A549 (cell line): ENCODE data around the gene SLC6A7. TPM values are rescaled to one million over a fixed set of nuclear protein-coding genes. Genes with fewer than 3 reads are reported as not detected.
A peak's percentile ranks its signal among the peaks of the same experiment; 100 is the strongest.

Source experiments
- ATAC-seq, 2 experiments: fragments of 200-7000 bp in 1 of 2; fragments of >200 bp in 1 of 2; cut with Nextera tagmentation in 1 of 2; cut with Tn5 transposase in 1 of 2; 3 replicates each; pipeline versions ENCODE4 v1.8.0 to v1.9.1; 2018 to 2020; ENCODE audit warnings: mild to moderate bottlenecking in 1 of 2, moderate library complexity in 1 of 2
- CTCF ChIA-PET: fragments of 300-600 bp; sonication (Branson Sonifier 250); formaldehyde crosslinking; extraction: SDS; loops from one replicate; lab custom pipeline; 2021; ENCODE audit warnings: antibody characterized with exemption, inconsistent platforms; lab: Yijun Ruan, JAX
- POLR2A ChIA-PET: fragments of 350-600 bp; formaldehyde crosslinking; extraction: SDS; loops from one replicate; lab custom pipeline; 2021; ENCODE audit warnings: antibody characterized with exemption, inconsistent platforms; lab: Yijun Ruan, JAX
- DNase-seq, 2 experiments: peaks; one replicate each; pipeline versions ENCODE4 v3.0.0 to v3.0.0-alpha.2; 2011 to 2016; ENCODE audit warnings: low read depth in 1 of 2, low spot score in 1 of 2
- FAIRE-seq: peaks from 2 replicates; lab custom pipeline; 2011; peaks lifted over from hg19 to GRCh38; lab: Jason Lieb, UNC
- H3K27ac ChIP-seq, 2 experiments: fragments of >200 bp; sonication (Bioruptor Twin); formaldehyde crosslinking; 3 replicates each; pipeline ENCODE4 v1.5.1; 2016 to 2017
- H3K4me1 ChIP-seq: fragments of >200 bp; sonication (Bioruptor Twin); formaldehyde crosslinking; 3 replicates; pipeline ENCODE4 v1.6.1; 2016
- H3K4me2 ChIP-seq: fragments of >200 bp; sonication (Bioruptor Twin); formaldehyde crosslinking; 3 replicates; pipeline ENCODE4 v1.6.1; 2016
- H3K4me3 ChIP-seq: fragments of >200 bp; sonication (Bioruptor Twin); formaldehyde crosslinking; 3 replicates; pipeline ENCODE4 v1.5.1; 2016
- H3K9me3 ChIP-seq: fragments of >200 bp; sonication (Bioruptor Twin); formaldehyde crosslinking; 3 replicates; pipeline ENCODE4 v1.6.1; 2016
- ATOH8 ChIP-seq: fragments of 250-450 bp; sonication (Bioruptor Pico); IDR thresholded peaks from 2 replicates; pipeline ENCODE4 v1.5.0; 2020; ENCODE audit warnings: low read depth, mild to moderate bottlenecking, moderate library complexity
- BCL3 ChIP-seq: fragments of >200 bp; sonication (Bioruptor Twin); formaldehyde crosslinking; IDR thresholded peaks from 3 replicates; pipeline ENCODE4 v1.6.1; 2016
- CBX8 ChIP-seq: fragments of 200-600 bp; sonication (generic); IDR thresholded peaks from 2 replicates; pipeline ENCODE4 v1.6.1; 2016
- CEBPB ChIP-seq, 2 experiments: fragments of >200 bp in 1 of 2; sonication (Bioruptor Twin) in 1 of 2; formaldehyde crosslinking in 1 of 2; IDR thresholded peaks; 2 replicates each; pipeline ENCODE4 v1.6.1; 2012 to 2016
- E2F6 ChIP-seq: IDR thresholded peaks from 2 replicates; pipeline ENCODE4 v1.6.1; 2012; ENCODE audit warnings: low read depth, borderline replicate concordance
- EHF ChIP-seq: fragments of 250-450 bp; sonication (Bioruptor Pico); IDR thresholded peaks from 2 replicates; pipeline ENCODE4 v1.5.0; 2020; ENCODE audit warnings: mild to moderate bottlenecking
- GATA3 ChIP-seq: IDR thresholded peaks from 2 replicates; pipeline ENCODE4 v1.6.1; 2012; ENCODE audit warnings: borderline replicate concordance
- HDAC2 ChIP-seq: fragments of 200-600 bp; sonication (generic); IDR thresholded peaks from 2 replicates; pipeline ENCODE4 v1.6.1; 2016
- HMGXB4 ChIP-seq: fragments of 250-450 bp; sonication (Bioruptor Pico); IDR thresholded peaks from 2 replicates; pipeline ENCODE4 v1.5.0; 2021; ENCODE audit warnings: mild to moderate bottlenecking, moderate library complexity, borderline replicate concordance
- HOXA7 ChIP-seq: fragments of 250-450 bp; sonication (Bioruptor Pico); IDR thresholded peaks from 2 replicates; pipeline ENCODE4 v1.5.0; 2020; ENCODE audit warnings: mild to moderate bottlenecking, moderate library complexity
- KDM1A ChIP-seq: fragments of 200-600 bp; sonication (generic); IDR thresholded peaks from 2 replicates; pipeline ENCODE4 v1.6.1; 2016; ENCODE audit warnings: low read depth, mild to moderate bottlenecking
- KDM5A ChIP-seq: fragments of 200-600 bp; sonication (generic); IDR thresholded peaks from 2 replicates; pipeline ENCODE4 v1.6.1; 2016; ENCODE audit warnings: antibody characterized with exemption, mild to moderate bottlenecking
- MAZ ChIP-seq: fragments of 150-350 bp; IDR thresholded peaks from 2 replicates; pipeline ENCODE4 v1.6.1; 2014; ENCODE audit warnings: antibody characterized with exemption, low read depth, low read length, borderline replicate concordance
- NFE2L2 ChIP-seq: fragments of 150-350 bp; conservative IDR thresholded peaks from 2 replicates; pipeline ENCODE4 v1.6.1; 2014; ENCODE audit warnings: low read length
- NR3C1 ChIP-seq: fragments of >200 bp; sonication (Bioruptor Twin); formaldehyde crosslinking; IDR thresholded peaks from 3 replicates; pipeline ENCODE4 v1.6.1; 2017
- POLR2AphosphoS2 ChIP-seq: conservative IDR thresholded peaks from 2 replicates; pipeline ENCODE4 v1.6.1; 2012; ENCODE audit warnings: low read length, improper control_type of control experiment, inconsistent platforms
- RAD21 ChIP-seq, 2 experiments: fragments of >200 bp in 1 of 2; sonication (Bioruptor Twin) in 1 of 2; formaldehyde crosslinking in 1 of 2; IDR thresholded peaks in 1 of 2; conservative IDR thresholded peaks in 1 of 2; 2 replicates in 1 of 2; 3 replicates in 1 of 2; pipeline ENCODE4 v1.6.1; 2012 to 2018; ENCODE audit warnings: inconsistent platforms in 1 of 2
- RARB ChIP-seq: fragments of 250-450 bp; sonication (Bioruptor Pico); IDR thresholded peaks from 2 replicates; pipeline ENCODE4 v1.8.0; 2021; ENCODE audit warnings: mild to moderate bottlenecking, moderate library complexity
- RCOR1 ChIP-seq: fragments of 150-350 bp; IDR thresholded peaks from 2 replicates; pipeline ENCODE4 v1.6.1; 2014; ENCODE audit warnings: antibody characterized with exemption, low read length, low read depth
- REST ChIP-seq: fragments of 200-600 bp; sonication (generic); IDR thresholded peaks from 2 replicates; pipeline ENCODE4 v1.6.1; 2016; ENCODE audit warnings: antibody characterized with exemption, mild to moderate bottlenecking, moderate library complexity
- SREBF2 ChIP-seq: fragments of 450-650 bp; IDR thresholded peaks from 2 replicates; pipeline ENCODE4 v1.6.1; 2014; ENCODE audit warnings: mild to moderate bottlenecking, moderate library complexity
- TFCP2L1 ChIP-seq: fragments of 250-450 bp; sonication (Bioruptor Pico); IDR thresholded peaks from 2 replicates; pipeline ENCODE4 v1.5.0; 2021; ENCODE audit warnings: mild to moderate bottlenecking
- TP53 ChIP-seq: fragments of 250-450 bp; sonication (Bioruptor Pico); IDR thresholded peaks from 2 replicates; pipeline ENCODE4 v1.5.0; 2021; ENCODE audit warnings: mild to moderate bottlenecking, moderate library complexity
- ZNF302 ChIP-seq: fragments of 250-450 bp; sonication (Bioruptor Pico); IDR thresholded peaks from 2 replicates; pipeline ENCODE4 v1.9.0; 2021; ENCODE audit warnings: inconsistent platforms, mild to moderate bottlenecking, moderate library complexity
- WGBS: methylation state at CpG from one replicate; pipeline ENCODE4 v1.1.6; 2017; ENCODE audit errors: missing lambda C conversion rate; 5-methylcytosine and 5-hydroxymethylcytosine counted together
- polyA plus RNA-seq, 4 experiments: library from polyadenylated mRNA; depleted of rRNA in 3 of 4; stranded (reverse); fragments of >200 nt; fragmentation: RNase III in 1 of 4; extraction: RNeasy Plus Mini Kit Qiagen cat#74134 plus additional on column Dnase treatment in 1 of 4; gene quantifications; 2 replicates in 3 of 4; 3 replicates in 1 of 4; pipeline ENCODE4 v1.2.3, GENCODE V29; 2011 to 2017
- TF ChIP-seq, protein P1 (sequence below): IDR thresholded peaks from 2 replicates; pipeline ENCODE4 v1.6.1; 2012

SLC6A7 gene
- polyA plus RNA-seq, 2 of the 4 experiments (the other 2 are of a cell fraction): not detected

DNA sequence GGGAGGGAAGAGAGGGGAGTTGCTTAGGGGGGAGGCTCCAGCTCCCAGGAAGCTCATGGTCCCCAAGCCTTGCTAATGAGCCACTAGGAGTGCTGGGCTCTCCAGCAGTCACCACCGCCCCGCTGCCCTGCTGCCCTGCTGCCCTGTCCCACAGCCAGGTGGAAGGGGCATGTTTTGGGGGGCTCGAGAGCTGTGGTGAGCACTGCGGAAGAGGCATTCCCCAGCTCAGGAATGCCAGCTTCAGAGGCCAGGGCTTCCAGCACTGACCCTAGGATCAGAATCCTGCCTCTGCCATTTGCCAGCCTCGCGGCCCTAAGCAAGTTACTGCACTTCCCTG, 16.9 kb downstream of the SLC6A7 start:
- peaks cover 7% of the 10 kb centered on the region; the same call in 1 of the 3 replicates for H3K4me1 ChIP-seq
- ATAC-seq (no peak), FAIRE-seq (no peak), DNase-seq (no peak)
- no peak overlapping the region for H3K4me3 ChIP-seq
- H3K4me2 ChIP-seq: no peak overlapping the region
- CTCF ChIA-PET: interaction anchor here (0.5 to 6.7 kb wide), 7 partner anchors 11 to 1032 kb away, joined by 3 to 57 read pairs (median 4); no protein-coding TSS in a partner anchor
- no peaks in the 10 kb centered on the region for H3K9me3 ChIP-seq
- TF ChIP-seq RARB (CRISPR knock-in tag) (no peak), HDAC2 (no peak), ZNF302 (CRISPR knock-in tag) (no peak), NFE2L2 (no peak), MAZ (no peak), HOXA7 (no peak), EHF (CRISPR knock-in tag) (no peak)
- TF ChIP-seq, protein P1, sequence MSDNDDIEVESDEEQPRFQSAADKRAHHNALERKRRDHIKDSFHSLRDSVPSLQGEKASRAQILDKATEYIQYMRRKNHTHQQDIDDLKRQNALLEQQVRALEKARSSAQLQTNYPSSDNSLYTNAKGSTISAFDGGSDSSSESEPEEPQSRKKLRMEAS: no peak
- WGBS: 80% methylated on average over 5 of the region's 6 CpGs
- H3K27ac ChIP-seq: no peak overlapping the region
- POLR2A ChIA-PET: no interaction called here

DNA sequence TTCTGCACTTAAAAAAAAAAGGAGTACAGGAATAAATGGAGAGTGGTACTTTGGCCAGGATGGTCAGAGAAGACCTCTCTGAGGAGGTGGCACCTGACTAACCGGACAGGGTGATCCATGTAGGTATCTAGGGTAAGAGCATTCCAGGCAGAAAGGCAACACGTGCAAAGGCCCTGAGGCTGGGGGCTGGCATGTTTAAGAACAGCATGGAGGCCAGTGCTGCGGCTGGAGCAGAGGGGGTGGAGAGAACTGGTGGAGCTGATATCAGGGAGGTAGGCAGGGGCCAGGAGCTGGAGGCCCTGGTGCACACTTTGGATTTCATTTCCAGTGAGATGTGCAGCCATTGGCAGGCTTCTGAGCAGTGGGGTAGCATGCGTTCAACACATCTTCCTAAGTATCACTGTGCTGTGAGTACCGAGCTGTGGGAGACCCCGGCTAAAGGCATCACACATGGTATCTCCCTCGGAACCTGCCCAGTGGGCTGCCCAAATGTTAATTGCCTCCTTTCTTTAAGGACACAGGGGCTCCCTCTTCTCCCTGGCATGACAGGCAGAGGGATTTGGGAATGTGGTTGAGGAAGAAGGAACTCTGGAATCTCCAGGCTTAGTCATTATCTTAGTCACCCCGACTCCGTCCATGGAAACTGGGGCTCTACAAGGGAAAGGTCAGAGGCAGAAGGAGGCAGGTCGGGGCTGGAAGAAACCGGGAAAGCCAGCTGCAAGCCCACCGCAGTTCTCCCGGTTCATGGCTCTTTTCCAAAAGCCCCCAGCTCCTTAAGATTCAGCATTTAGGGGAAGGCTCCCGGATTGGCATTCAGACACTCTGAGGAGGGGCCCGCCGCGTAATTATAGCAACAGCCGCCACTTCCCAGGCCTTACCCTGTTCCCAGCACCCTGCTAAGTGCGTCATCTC, 18.6 kb downstream of the SLC6A7 start:
- DNase-seq: peak; percentile 14 to 59
- Histone ChIP-seq H3K4me1 (peaks cover 7% of the 10 kb centered on the region; the same call in 1 of the 3 replicates), H3K4me3 (no peak overlapping the region), H3K9me3 (no peaks in the 10 kb centered on the region), H3K27ac (peak overlapping the region in 1 of 2 experiments; percentile 66; a peak in 3 of 6 replicates), H3K4me2 (peak overlapping the region; percentile 19; the same call in 1 of the 3 replicates)
- WGBS: 58% methylated on average over 18 of the region's 19 CpGs
- no peak for FAIRE-seq
- POLR2A ChIA-PET: no interaction called here
- TF ChIP-seq E2F6 (no peak), REST (no peak), RCOR1 (no peak), POLR2AphosphoS2 (no peak), CEBPB (IDR thresholded peaks at IDR 0.05) (no peak), KDM5A (no peak), RARB (CRISPR knock-in tag) (no peak), TP53 (CRISPR knock-in tag) (no peak), TFCP2L1 (no peak), KDM1A (no peak), RAD21 (conservative IDR thresholded peaks at IDR 0.05 in 1 of 2, IDR thresholded peaks at IDR 0.05 in 1 of 2) (no peak), HMGXB4 (no peak), BCL3 (no peak), GATA3 (no peak), NR3C1 (no peak), HDAC2 (no peak), ATOH8 (CRISPR knock-in tag) (no peak), CBX8 (no peak), SREBF2 (no peak)
- CTCF ChIA-PET: interaction anchor here (1.2 to 6.7 kb wide), 5 partner anchors 9 to 374 kb away, joined by 3 to 57 read pairs (median 4); partner anchors contain the start of gene ARSI
- ATAC-seq: peak; percentile 45 to 63; a peak in 4 of 6 replicates
